H1 (cell line): Measurements from ENCODE around the gene MYO7B. TPM values are rescaled to one million over a fixed set of nuclear protein-coding genes. Genes with fewer than 3 reads are reported as not detected.

Experiments
- BCL11A ChIP-seq, 2 experiments: IDR thresholded peaks; one replicate each; pipeline ENCODE4 v1.6.1; 2011; ENCODE audit warnings: low read depth in 2 of 2, low read length in 2 of 2, mild to moderate bottlenecking in 2 of 2
- BRCA1 ChIP-seq: IDR thresholded peaks from 2 replicates; pipeline ENCODE4 v1.6.1; 2012; ENCODE audit warnings: low read depth, low read length, improper control_type of control experiment
- EP300 ChIP-seq, 2 experiments: IDR thresholded peaks; 1 replicate in 1 of 2; 2 replicates in 1 of 2; pipeline ENCODE4 v1.6.1; 2011 to 2012; ENCODE audit warnings: low read depth in 2 of 2, low read length in 2 of 2, mild to moderate bottlenecking in 2 of 2, borderline replicate concordance in 1 of 2, inconsistent platforms in 1 of 2, moderate library complexity in 1 of 2
- NANOG ChIP-seq: IDR thresholded peaks from 2 replicates; pipeline ENCODE4 v1.6.1; 2011; ENCODE audit warnings: low read length, low read depth, mild to moderate bottlenecking, inconsistent platforms; ENCODE audit not compliant: insufficient read depth, poor library complexity, severe bottlenecking
- POU5F1 ChIP-seq: IDR thresholded peaks from 2 replicates; pipeline ENCODE4 v1.6.1; 2011; ENCODE audit warnings: low read depth, mild to moderate bottlenecking, low read length, moderate library complexity
- TAF1 ChIP-seq: IDR thresholded peaks from 2 replicates; pipeline ENCODE4 v1.6.1; 2011; ENCODE audit warnings: mild to moderate bottlenecking, low read depth, low read length
- polyA plus RNA-seq, 7 experiments: library from polyadenylated mRNA; depleted of rRNA in 3 of 7; stranded (reverse) in 5 of 7; unstranded in 2 of 7; fragments of >200 nt in 5 of 7; fragments of 200-250 nt in 2 of 7; gene quantifications; 1 replicate in 5 of 7; 2 replicates in 1 of 7; 4 replicates in 1 of 7; pipeline versions ENCODE4 v1.2.1 to v1.2.3, GENCODE V29; 2011 to 2013; ENCODE audit warnings: missing spikeins in 2 of 7, mixed read lengths in 2 of 7
- total RNA-seq: library from RNA; stranded (reverse); fragmentation: NEBNext Ultra II Directional; extraction: Animal tissue kit (Norgen Biotek cat#: 25700); gene quantifications from 2 replicates; pipeline ENCODE4 v1.2.1, GENCODE V29; 2021

Gene MYO7B
- total and polyA plus RNA-seq, 2 of the 8 experiments (the other 6 are each of a cell fraction or from before 2014, with no cell fraction given): not detected

- no peak for TF ChIP-seq NANOG
- TF ChIP-seq TAF1: no peak
- TF ChIP-seq POU5F1: no peak
- TF ChIP-seq EP300 (IDR thresholded peaks at IDR 0.05; ENCODE audit: borderline replicate concordance in 1 of 2, low read depth in 2 of 2, low read length in 2 of 2): no peak
- TF ChIP-seq BRCA1: no peak
- TF ChIP-seq BCL11A (IDR thresholded peaks at IDR 0.05; ENCODE audit: low read depth in 2 of 2, low read length in 2 of 2): no peak
Measured at GRCh38 chr2:127652786-127653357, 117.4 kb downstream of the MYO7B start (continued).
